ENCODE data around the gene ZNF263. TPM values are rescaled to one million over a fixed set of nuclear protein-coding genes. Genes with fewer than 3 reads are reported as not detected.

ZNF263 gene
- polyA plus RNA-seq, 1 donor (not counting 4 experiments of a cell fraction or from before 2014, with no cell fraction given) = 13.9 TPM

GRCh38 chr16:3305109-3306068 lies 22.1 kb downstream of the ZNF263 start, which contains the start of the genes TIGD7 and ZNF75A:
Gene TIGD7 (minus strand): TSS chr16:3305430. CDS start chr16:3300614, 4,816 bp downstream.
Gene ZNF75A (plus strand): TSS chr16:3305497. CDS start chr16:3308429, 2,932 bp downstream.
- DNase-seq (ENCODE audit: low read depth, low spot score) (peak; percentile 21), FAIRE-seq (no peak)
- Histone ChIP-seq H3K36me3 (ENCODE audit: control insufficient read depth in 2 of 2, extremely low read depth in 1 of 2, insufficient read depth in 2 of 2, low read length in 2 of 2) (peaks cover 11 to 15% of the 10 kb centered on the region in 2 experiments), H3K4me1 (ENCODE audit: control insufficient read depth, extremely low read depth, insufficient read depth, low read length) (peaks cover 9% of the 10 kb centered on the region), H2AFZ (ENCODE audit: control insufficient read depth, low read length) (peak within 1 kb of the TSS; percentile 96), H4K20me1 (ENCODE audit: control insufficient read depth, extremely low read depth, insufficient read depth, low read length) (no peaks in the 10 kb centered on the region), H3K27ac (ENCODE audit: control insufficient read depth, insufficient read depth, low read length) (peak within 1 kb of the TSS; percentile 75), H3K4me3 (ENCODE audit: control insufficient read depth in 2 of 3, extremely low read depth in 1 of 3, insufficient read depth in 2 of 3, low read depth in 1 of 3, low read length in 3 of 3) (peak within 1 kb of the TSS; percentile 60 to 81 (median 80)), H3K9ac (ENCODE audit: control insufficient read depth, extremely low read depth, insufficient read depth, low read length) (peak within 1 kb of the TSS; percentile 82), H3K9me1 (ENCODE audit: control insufficient read depth, extremely low read depth, insufficient read depth, low read length) (no peaks in the 10 kb centered on the region), H3K9me3 (ENCODE audit: control insufficient read depth, low read depth, low read length) (peaks cover 13% of the 10 kb centered on the region), H3K79me2 (ENCODE audit: control insufficient read depth, insufficient read depth, low read length) (peaks cover 6% of the 10 kb centered on the region), H3K4me2 (ENCODE audit: control insufficient read depth, extremely low read depth, insufficient read depth, low read depth, low read length) (peak within 1 kb of the TSS; percentile 85), H3K27me3 (ENCODE audit: control insufficient read depth, extremely low read depth, insufficient read depth, low read length) (no peaks in the 10 kb centered on the region)
- dilution Hi-C loops (cut with MboI; ENCODE audit: extremely low pct_ligation_motif_present, low sequenced_read_pairs) = no loop called here
- TF ChIP-seq EZH2 (IDR thresholded peaks at IDR 0.05; ENCODE audit: low read length) = no peak
- peak in 2 of 3 experiments; percentile 5 to 7 for TF ChIP-seq CTCF (optimal IDR thresholded peaks at IDR 0.05 in 1 of 3, IDR thresholded peaks at IDR 0.05 in 1 of 3, conservative IDR thresholded peaks at IDR 0.05 in 1 of 3; ENCODE audit: extremely low read depth in 1 of 3, insufficient read depth in 2 of 3, low read length in 3 of 3)

- Histone ChIP-seq H3K4me1 (ENCODE audit: control insufficient read depth, extremely low read depth, insufficient read depth, low read length) (peaks cover 9% of the 10 kb centered on the region), H2AFZ (ENCODE audit: control insufficient read depth, low read length) (peak overlapping the region; percentile 96), H3K9ac (ENCODE audit: control insufficient read depth, extremely low read depth, insufficient read depth, low read length) (peak overlapping the region; percentile 82), H3K4me3 (ENCODE audit: control insufficient read depth in 2 of 3, extremely low read depth in 1 of 3, insufficient read depth in 2 of 3, low read depth in 1 of 3, low read length in 3 of 3) (peak overlapping the region; percentile 60 to 81 (median 80)), H3K4me2 (ENCODE audit: control insufficient read depth, extremely low read depth, insufficient read depth, low read depth, low read length) (peak overlapping the region; percentile 85), H3K27me3 (ENCODE audit: control insufficient read depth, extremely low read depth, insufficient read depth, low read length) (no peaks in the 10 kb centered on the region), H3K79me2 (ENCODE audit: control insufficient read depth, insufficient read depth, low read length) (peaks cover 6% of the 10 kb centered on the region), H3K36me3 (ENCODE audit: control insufficient read depth in 2 of 2, extremely low read depth in 1 of 2, insufficient read depth in 2 of 2, low read length in 2 of 2) (peaks cover 11 to 15% of the 10 kb centered on the region in 2 experiments), H3K9me1 (ENCODE audit: control insufficient read depth, extremely low read depth, insufficient read depth, low read length) (no peaks in the 10 kb centered on the region), H3K27ac (ENCODE audit: control insufficient read depth, insufficient read depth, low read length) (peak overlapping the region; percentile 75), H4K20me1 (ENCODE audit: control insufficient read depth, extremely low read depth, insufficient read depth, low read length) (no peaks in the 10 kb centered on the region), H3K9me3 (ENCODE audit: control insufficient read depth, low read depth, low read length) (peaks cover 13% of the 10 kb centered on the region)
- dilution Hi-C loops (cut with MboI; ENCODE audit: extremely low pct_ligation_motif_present, low sequenced_read_pairs) = no loop called here
- FAIRE-seq = no peak
- DNase-seq (ENCODE audit: low read depth, low spot score) = no peak
- no peak for TF ChIP-seq EZH2 (IDR thresholded peaks at IDR 0.05; ENCODE audit: low read length)
- TF ChIP-seq CTCF (optimal IDR thresholded peaks at IDR 0.05 in 1 of 3, IDR thresholded peaks at IDR 0.05 in 1 of 3, conservative IDR thresholded peaks at IDR 0.05 in 1 of 3; ENCODE audit: extremely low read depth in 1 of 3, insufficient read depth in 2 of 3, low read length in 3 of 3) = no peak
Measured at GRCh38 chr16:3306078-3306477, 22.8 kb downstream of the ZNF263 start.
